A549 (cell line): ENCODE data around the gene NEDD4L. TPM values are rescaled to one million over a fixed set of nuclear protein-coding genes. Genes with fewer than 3 reads are reported as not detected.
A peak's percentile ranks its signal among the peaks of the same experiment; 100 is the strongest.

ENCODE experiments used
- ATAC-seq, 2 experiments: fragments of 200-7000 bp in 1 of 2; fragments of >200 bp in 1 of 2; cut with Nextera tagmentation in 1 of 2; cut with Tn5 transposase in 1 of 2; 3 replicates each; pipeline versions ENCODE4 v1.8.0 to v1.9.1; 2018 to 2020; ENCODE audit warnings: mild to moderate bottlenecking in 1 of 2, moderate library complexity in 1 of 2
- CTCF ChIA-PET: fragments of 300-600 bp; sonication (Branson Sonifier 250); formaldehyde crosslinking; extraction: SDS; loops from one replicate; lab custom pipeline; 2021; ENCODE audit warnings: antibody characterized with exemption, inconsistent platforms; lab: Yijun Ruan, JAX
- POLR2A ChIA-PET: fragments of 350-600 bp; formaldehyde crosslinking; extraction: SDS; loops from one replicate; lab custom pipeline; 2021; ENCODE audit warnings: antibody characterized with exemption, inconsistent platforms; lab: Yijun Ruan, JAX
- DNase-seq, 2 experiments: peaks; one replicate each; pipeline versions ENCODE4 v3.0.0 to v3.0.0-alpha.2; 2011 to 2016; ENCODE audit warnings: low read depth in 1 of 2, low spot score in 1 of 2
- FAIRE-seq: peaks from 2 replicates; lab custom pipeline; 2011; peaks lifted over from hg19 to GRCh38; lab: Jason Lieb, UNC
- H3K27ac ChIP-seq, 2 experiments: fragments of >200 bp; sonication (Bioruptor Twin); formaldehyde crosslinking; 3 replicates each; pipeline ENCODE4 v1.5.1; 2016 to 2017
- H3K4me1 ChIP-seq: fragments of >200 bp; sonication (Bioruptor Twin); formaldehyde crosslinking; 3 replicates; pipeline ENCODE4 v1.6.1; 2016
- H3K4me2 ChIP-seq: fragments of >200 bp; sonication (Bioruptor Twin); formaldehyde crosslinking; 3 replicates; pipeline ENCODE4 v1.6.1; 2016
- H3K4me3 ChIP-seq: fragments of >200 bp; sonication (Bioruptor Twin); formaldehyde crosslinking; 3 replicates; pipeline ENCODE4 v1.5.1; 2016
- H3K9me3 ChIP-seq: fragments of >200 bp; sonication (Bioruptor Twin); formaldehyde crosslinking; 3 replicates; pipeline ENCODE4 v1.6.1; 2016
- BHLHE40 ChIP-seq: IDR thresholded peaks from 2 replicates; pipeline ENCODE4 v1.6.1; 2012; ENCODE audit warnings: low read depth, low read length, inconsistent platforms
- CBX8 ChIP-seq: fragments of 200-600 bp; sonication (generic); IDR thresholded peaks from 2 replicates; pipeline ENCODE4 v1.6.1; 2016
- EHF ChIP-seq: fragments of 250-450 bp; sonication (Bioruptor Pico); IDR thresholded peaks from 2 replicates; pipeline ENCODE4 v1.5.0; 2020; ENCODE audit warnings: mild to moderate bottlenecking
- EHMT2 ChIP-seq: fragments of 200-600 bp; sonication (generic); IDR thresholded peaks from 2 replicates; pipeline ENCODE4 v1.6.1; 2016; ENCODE audit warnings: antibody characterized with exemption, low read depth, mild to moderate bottlenecking, moderate library complexity
- EP300 ChIP-seq, 2 experiments: fragments of >200 bp; sonication (Bioruptor Twin); formaldehyde crosslinking; IDR thresholded peaks; 2 replicates in 1 of 2; 3 replicates in 1 of 2; pipeline ENCODE4 v1.6.1; 2016 to 2017
- GATA3 ChIP-seq: IDR thresholded peaks from 2 replicates; pipeline ENCODE4 v1.6.1; 2012; ENCODE audit warnings: borderline replicate concordance
- HOXA7 ChIP-seq: fragments of 250-450 bp; sonication (Bioruptor Pico); IDR thresholded peaks from 2 replicates; pipeline ENCODE4 v1.5.0; 2020; ENCODE audit warnings: mild to moderate bottlenecking, moderate library complexity
- HOXB5 ChIP-seq: fragments of 250-450 bp; sonication (Bioruptor Pico); IDR thresholded peaks from 2 replicates; pipeline ENCODE4 v1.5.0; 2020; ENCODE audit warnings: mild to moderate bottlenecking, moderate library complexity
- KDM1A ChIP-seq: fragments of 200-600 bp; sonication (generic); IDR thresholded peaks from 2 replicates; pipeline ENCODE4 v1.6.1; 2016; ENCODE audit warnings: low read depth, mild to moderate bottlenecking
- MAFK ChIP-seq: fragments of 450-650 bp; IDR thresholded peaks from 2 replicates; pipeline ENCODE4 v1.6.1; 2014; ENCODE audit not compliant: partially characterized antibody
- NFE2L2 ChIP-seq: fragments of 150-350 bp; conservative IDR thresholded peaks from 2 replicates; pipeline ENCODE4 v1.6.1; 2014; ENCODE audit warnings: low read length
- NPAS2 ChIP-seq: fragments of 250-450 bp; sonication (Bioruptor Pico); IDR thresholded peaks from 2 replicates; pipeline ENCODE4 v1.8.0; 2022; ENCODE audit warnings: mild to moderate bottlenecking, moderate library complexity, borderline replicate concordance
- NR3C1 ChIP-seq: fragments of >200 bp; sonication (Bioruptor Twin); formaldehyde crosslinking; IDR thresholded peaks from 3 replicates; pipeline ENCODE4 v1.6.1; 2017
- PHF8 ChIP-seq: fragments of 200-600 bp; sonication (generic); IDR thresholded peaks from 2 replicates; pipeline ENCODE4 v1.6.1; 2016; ENCODE audit warnings: low read depth, mild to moderate bottlenecking, antibody characterized with exemption, moderate library complexity, borderline replicate concordance
- POLR2AphosphoS2 ChIP-seq: conservative IDR thresholded peaks from 2 replicates; pipeline ENCODE4 v1.6.1; 2012; ENCODE audit warnings: low read length, improper control_type of control experiment, inconsistent platforms
- RAD21 ChIP-seq, 2 experiments: fragments of >200 bp in 1 of 2; sonication (Bioruptor Twin) in 1 of 2; formaldehyde crosslinking in 1 of 2; IDR thresholded peaks in 1 of 2; conservative IDR thresholded peaks in 1 of 2; 2 replicates in 1 of 2; 3 replicates in 1 of 2; pipeline ENCODE4 v1.6.1; 2012 to 2018; ENCODE audit warnings: inconsistent platforms in 1 of 2
- RFX5 ChIP-seq: fragments of 450-650 bp; IDR thresholded peaks from 2 replicates; pipeline ENCODE4 v1.7.1; 2014; ENCODE audit warnings: antibody characterized with exemption, mild to moderate bottlenecking, moderate library complexity
- RNF2 ChIP-seq: fragments of 200-600 bp; sonication (generic); IDR thresholded peaks from 2 replicates; pipeline ENCODE4 v1.6.1; 2016; ENCODE audit warnings: low read depth, mild to moderate bottlenecking, antibody characterized with exemption, moderate library complexity, borderline replicate concordance
- SMC3 ChIP-seq: fragments of >200 bp; sonication (Bioruptor Twin); formaldehyde crosslinking; IDR thresholded peaks from 3 replicates; pipeline ENCODE4 v1.6.1; 2018; ENCODE audit warnings: inconsistent platforms
- SREBF2 ChIP-seq: fragments of 450-650 bp; IDR thresholded peaks from 2 replicates; pipeline ENCODE4 v1.6.1; 2014; ENCODE audit warnings: mild to moderate bottlenecking, moderate library complexity
- TFCP2L1 ChIP-seq: fragments of 250-450 bp; sonication (Bioruptor Pico); IDR thresholded peaks from 2 replicates; pipeline ENCODE4 v1.5.0; 2021; ENCODE audit warnings: mild to moderate bottlenecking
- TP53 ChIP-seq: fragments of 250-450 bp; sonication (Bioruptor Pico); IDR thresholded peaks from 2 replicates; pipeline ENCODE4 v1.5.0; 2021; ENCODE audit warnings: mild to moderate bottlenecking, moderate library complexity
- ZC3H11A ChIP-seq: fragments of 450-650 bp; IDR thresholded peaks from 2 replicates; pipeline ENCODE4 v1.6.1; 2014; ENCODE audit warnings: antibody characterized with exemption, mild to moderate bottlenecking
- ZNF302 ChIP-seq: fragments of 250-450 bp; sonication (Bioruptor Pico); IDR thresholded peaks from 2 replicates; pipeline ENCODE4 v1.9.0; 2021; ENCODE audit warnings: inconsistent platforms, mild to moderate bottlenecking, moderate library complexity
- WGBS: methylation state at CpG from one replicate; pipeline ENCODE4 v1.1.6; 2017; ENCODE audit errors: missing lambda C conversion rate; 5-methylcytosine and 5-hydroxymethylcytosine counted together
- polyA plus RNA-seq, 4 experiments: library from polyadenylated mRNA; depleted of rRNA in 3 of 4; stranded (reverse); fragments of >200 nt; fragmentation: RNase III in 1 of 4; extraction: RNeasy Plus Mini Kit Qiagen cat#74134 plus additional on column Dnase treatment in 1 of 4; gene quantifications; 2 replicates in 3 of 4; 3 replicates in 1 of 4; pipeline ENCODE4 v1.2.3, GENCODE V29; 2011 to 2017
- TF ChIP-seq, protein P1 (sequence below): fragments of >200 bp; sonication (Bioruptor Twin); formaldehyde crosslinking; IDR thresholded peaks from 3 replicates; pipeline ENCODE4 v1.6.1; 2016
- TF ChIP-seq, protein P2 (sequence below): fragments of 200-600 bp; sonication (generic); IDR thresholded peaks from 2 replicates; pipeline ENCODE4 v1.6.1; 2016; ENCODE audit warnings: antibody characterized with exemption, mild to moderate bottlenecking, moderate library complexity
- TF ChIP-seq, protein P3 (sequence below): fragments of 450-650 bp; IDR thresholded peaks from 2 replicates; pipeline ENCODE4 v1.6.1; 2014; ENCODE audit warnings: antibody characterized with exemption

The NEDD4L gene
- polyA plus RNA-seq, 2 of the 4 experiments (the other 2 are of a cell fraction): 18.0 to 36.5 TPM

DNA sequence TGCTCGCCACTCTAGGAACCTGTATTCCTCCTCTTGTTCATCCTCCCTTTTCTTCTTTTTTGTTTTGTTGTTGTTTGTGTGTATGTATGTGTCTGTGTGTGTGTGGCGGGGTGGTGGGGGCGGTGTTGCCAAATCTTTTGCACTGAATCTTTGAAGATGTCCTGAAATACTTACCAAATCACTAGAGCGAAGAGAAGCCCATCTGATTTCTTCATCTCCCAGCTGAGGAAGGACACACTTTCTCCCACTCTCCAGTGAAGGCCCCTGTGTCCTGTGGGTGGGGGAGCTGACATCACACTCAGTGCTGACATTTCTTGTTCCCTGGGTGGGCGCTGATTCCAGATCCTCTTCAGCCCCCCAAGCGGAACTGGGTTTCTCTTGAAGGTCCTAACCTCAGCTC lies 74.5 kb downstream of the NEDD4L start:
- ChIA-PET CTCF (interaction anchor here (1.8 to 2.6 kb wide), 4 partner anchors 18 to 237 kb away, joined by 6 to 19 read pairs (median 8); partner anchors contain the start of gene NEDD4L), POLR2A (no interaction called here)
- DNase-seq (no peak), FAIRE-seq (no peak), ATAC-seq (no peak)
- Histone ChIP-seq H3K4me3 (no peak overlapping the region), H3K27ac (peak overlapping the region; percentile 62 to 76), H3K4me2 (peak overlapping the region; percentile 57), H3K9me3 (no peaks in the 10 kb centered on the region), H3K4me1 (peaks cover 27% of the 10 kb centered on the region)
- TF ChIP-seq TP53 (CRISPR knock-in tag) (no peak), RFX5 (no peak), EHF (CRISPR knock-in tag) (no peak), NPAS2 (CRISPR knock-in tag) (no peak), KDM1A (no peak), HOXA7 (no peak), NFE2L2 (no peak), GATA3 (no peak), ZNF302 (CRISPR knock-in tag) (no peak), HOXB5 (CRISPR knock-in tag) (no peak), RAD21 (conservative IDR thresholded peaks at IDR 0.05 in 1 of 2, IDR thresholded peaks at IDR 0.05 in 1 of 2) (no peak), ZC3H11A (no peak)
- WGBS: 96% methylated on average over 5 of the region's 6 CpGs

DNA sequence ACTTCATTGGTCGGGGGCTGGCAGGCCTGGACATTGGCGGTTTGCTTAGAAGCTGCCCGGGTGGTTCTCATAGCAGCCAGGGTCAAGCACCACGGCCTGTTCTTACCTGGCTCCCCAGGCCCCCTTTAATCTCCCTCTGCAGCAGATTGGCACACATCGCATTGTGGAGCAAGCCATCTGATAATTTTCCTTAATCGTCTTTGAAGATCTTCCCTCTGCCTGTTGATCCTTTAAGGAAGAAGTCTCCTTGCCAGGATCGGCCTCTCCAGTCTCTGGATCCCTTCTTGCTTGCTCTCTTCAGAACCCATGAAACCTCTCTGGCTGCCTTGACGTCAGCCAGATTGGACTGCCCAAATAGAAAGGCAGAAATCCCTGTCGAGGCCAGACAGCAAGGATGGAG lies 75.8 kb downstream of the NEDD4L start:
- Histone ChIP-seq H3K4me2 (no peak overlapping the region), H3K4me1 (peaks cover 27% of the 10 kb centered on the region), H3K27ac (peak overlapping the region in 1 of 2 experiments; percentile 76; a peak in 4 of 6 replicates), H3K9me3 (no peaks in the 10 kb centered on the region)
- CTCF ChIA-PET: interaction anchor here (2.1 to 2.6 kb wide), 2 partner anchors 16 to 77 kb away, joined by 6 to 19 read pairs; partner anchors contain the start of gene NEDD4L
- no peak for ATAC-seq
- TF ChIP-seq RNF2: no peak
- TF ChIP-seq RAD21 (conservative IDR thresholded peaks at IDR 0.05 in 1 of 2, IDR thresholded peaks at IDR 0.05 in 1 of 2): no peak
- no peak for TF ChIP-seq EHF (CRISPR knock-in tag)
- no peak for TF ChIP-seq NFE2L2
- no peak for TF ChIP-seq EP300 (IDR thresholded peaks at IDR 0.05)
- TF ChIP-seq, protein P1, sequence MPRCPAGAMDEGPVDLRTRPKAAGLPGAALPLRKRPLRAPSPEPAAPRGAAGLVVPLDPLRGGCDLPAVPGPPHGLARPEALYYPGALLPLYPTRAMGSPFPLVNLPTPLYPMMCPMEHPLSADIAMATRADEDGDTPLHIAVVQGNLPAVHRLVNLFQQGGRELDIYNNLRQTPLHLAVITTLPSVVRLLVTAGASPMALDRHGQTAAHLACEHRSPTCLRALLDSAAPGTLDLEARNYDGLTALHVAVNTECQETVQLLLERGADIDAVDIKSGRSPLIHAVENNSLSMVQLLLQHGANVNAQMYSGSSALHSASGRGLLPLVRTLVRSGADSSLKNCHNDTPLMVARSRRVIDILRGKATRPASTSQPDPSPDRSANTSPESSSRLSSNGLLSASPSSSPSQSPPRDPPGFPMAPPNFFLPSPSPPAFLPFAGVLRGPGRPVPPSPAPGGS: no peak
- TF ChIP-seq SMC3: no peak
- no peak for TF ChIP-seq PHF8
- no peak for TF ChIP-seq NR3C1
- no peak for TF ChIP-seq BHLHE40
- no peak for TF ChIP-seq CBX8
- no peak for TF ChIP-seq SREBF2
- TF ChIP-seq, protein P2, sequence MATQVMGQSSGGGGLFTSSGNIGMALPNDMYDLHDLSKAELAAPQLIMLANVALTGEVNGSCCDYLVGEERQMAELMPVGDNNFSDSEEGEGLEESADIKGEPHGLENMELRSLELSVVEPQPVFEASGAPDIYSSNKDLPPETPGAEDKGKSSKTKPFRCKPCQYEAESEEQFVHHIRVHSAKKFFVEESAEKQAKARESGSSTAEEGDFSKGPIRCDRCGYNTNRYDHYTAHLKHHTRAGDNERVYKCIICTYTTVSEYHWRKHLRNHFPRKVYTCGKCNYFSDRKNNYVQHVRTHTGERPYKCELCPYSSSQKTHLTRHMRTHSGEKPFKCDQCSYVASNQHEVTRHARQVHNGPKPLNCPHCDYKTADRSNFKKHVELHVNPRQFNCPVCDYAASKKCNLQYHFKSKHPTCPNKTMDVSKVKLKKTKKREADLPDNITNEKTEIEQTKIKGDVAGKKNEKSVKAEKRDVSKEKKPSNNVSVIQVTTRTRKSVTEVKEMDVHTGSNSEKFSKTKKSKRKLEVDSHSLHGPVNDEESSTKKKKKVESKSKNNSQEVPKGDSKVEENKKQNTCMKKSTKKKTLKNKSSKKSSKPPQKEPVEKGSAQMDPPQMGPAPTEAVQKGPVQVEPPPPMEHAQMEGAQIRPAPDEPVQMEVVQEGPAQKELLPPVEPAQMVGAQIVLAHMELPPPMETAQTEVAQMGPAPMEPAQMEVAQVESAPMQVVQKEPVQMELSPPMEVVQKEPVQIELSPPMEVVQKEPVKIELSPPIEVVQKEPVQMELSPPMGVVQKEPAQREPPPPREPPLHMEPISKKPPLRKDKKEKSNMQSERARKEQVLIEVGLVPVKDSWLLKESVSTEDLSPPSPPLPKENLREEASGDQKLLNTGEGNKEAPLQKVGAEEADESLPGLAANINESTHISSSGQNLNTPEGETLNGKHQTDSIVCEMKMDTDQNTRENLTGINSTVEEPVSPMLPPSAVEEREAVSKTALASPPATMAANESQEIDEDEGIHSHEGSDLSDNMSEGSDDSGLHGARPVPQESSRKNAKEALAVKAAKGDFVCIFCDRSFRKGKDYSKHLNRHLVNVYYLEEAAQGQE: no peak
- TF ChIP-seq POLR2AphosphoS2: no peak
- no peak for TF ChIP-seq TFCP2L1 (CRISPR knock-in tag)
- TF ChIP-seq EHMT2: no peak
- TF ChIP-seq, protein P3, sequence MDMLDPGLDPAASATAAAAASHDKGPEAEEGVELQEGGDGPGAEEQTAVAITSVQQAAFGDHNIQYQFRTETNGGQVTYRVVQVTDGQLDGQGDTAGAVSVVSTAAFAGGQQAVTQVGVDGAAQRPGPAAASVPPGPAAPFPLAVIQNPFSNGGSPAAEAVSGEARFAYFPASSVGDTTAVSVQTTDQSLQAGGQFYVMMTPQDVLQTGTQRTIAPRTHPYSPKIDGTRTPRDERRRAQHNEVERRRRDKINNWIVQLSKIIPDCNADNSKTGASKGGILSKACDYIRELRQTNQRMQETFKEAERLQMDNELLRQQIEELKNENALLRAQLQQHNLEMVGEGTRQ: no peak
- no peak for TF ChIP-seq MAFK
- TF ChIP-seq, all 56 proteins: peak for 0
- WGBS: 93% methylated on average over 9 of the region's 9 CpGs
- POLR2A ChIA-PET: no interaction called here
- no peak overlapping the region for H3K4me3 ChIP-seq
- FAIRE-seq: no peak
- DNase-seq: no peak
